ENCODE results near the gene NMRK2.

The NMRK2 gene

DNA sequence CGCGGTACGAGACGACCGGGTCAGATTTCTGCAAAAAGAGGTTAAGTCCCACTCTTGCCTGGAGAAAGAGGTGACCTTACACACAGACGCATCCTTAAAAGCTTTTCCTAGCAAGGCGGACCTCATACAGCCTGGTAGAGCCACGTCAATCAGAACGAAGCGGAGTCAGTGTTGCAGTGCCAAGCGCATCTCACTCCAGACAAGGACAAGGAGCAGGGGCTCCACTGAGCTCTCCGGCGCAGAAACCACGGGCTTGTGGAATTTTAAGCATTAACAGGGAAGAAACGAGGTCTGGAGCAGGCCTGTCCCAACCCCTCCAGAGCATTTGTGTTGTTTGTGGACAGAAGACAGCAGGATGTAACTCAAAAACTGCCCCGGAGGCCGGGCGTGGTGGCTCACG, 45.3 kb downstream of the NMRK2 start:
- H3K36me3 ChIP-seq (ENCODE audit: control insufficient read depth in 2 of 2, insufficient read depth in 2 of 2, low read length in 2 of 2) = peaks cover 68 to 72% of the 10 kb centered on the region in 2 donors
- H3K27me3 ChIP-seq (ENCODE audit: control insufficient read depth in 1 of 2, insufficient read depth in 2 of 2, low read length in 2 of 2) = no peaks in the 10 kb centered on the region
- H3K4me3 ChIP-seq (ENCODE audit: low read length in 2 of 2) = no peak overlapping the region
- no peaks in the 10 kb centered on the region for H3K9me3 ChIP-seq (ENCODE audit: control insufficient read depth in 2 of 2, low read length in 2 of 2)
- H3K27ac ChIP-seq (ENCODE audit: low read length) = no peak overlapping the region
- H3K9ac ChIP-seq (ENCODE audit: low read length in 2 of 2) = no peak overlapping the region
- H3K4me1 ChIP-seq (ENCODE audit: control insufficient read depth, insufficient read depth, low read length) = peaks cover 14% of the 10 kb centered on the region

DNA sequence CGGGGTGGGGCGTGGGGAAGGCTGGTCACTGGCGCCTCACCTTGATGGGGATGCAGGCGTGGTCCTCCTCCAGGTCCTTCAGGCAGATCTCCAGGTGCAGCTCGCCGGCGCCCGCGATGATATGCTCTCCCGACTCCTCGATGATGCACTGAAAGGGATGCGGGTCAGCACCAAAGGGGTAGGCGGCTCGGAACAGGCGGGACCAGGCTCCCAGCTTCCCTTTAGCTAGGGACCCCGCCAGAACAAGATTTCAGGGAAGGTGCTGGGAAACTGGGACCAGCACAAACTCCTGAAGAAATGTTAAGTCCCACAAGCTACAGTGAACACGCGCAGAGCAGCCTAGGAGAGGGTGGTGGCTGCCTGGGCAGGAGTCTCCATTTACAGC, 46.4 kb downstream of the NMRK2 start:
- H3K4me3 ChIP-seq (ENCODE audit: low read length in 2 of 2) = no peak overlapping the region
- peaks cover 25% of the 10 kb centered on the region for H3K4me1 ChIP-seq (ENCODE audit: control insufficient read depth, insufficient read depth, low read length)
- no peaks in the 10 kb centered on the region for H3K9me3 ChIP-seq (ENCODE audit: control insufficient read depth in 2 of 2, low read length in 2 of 2)
- H3K36me3 ChIP-seq (ENCODE audit: control insufficient read depth in 2 of 2, insufficient read depth in 2 of 2, low read length in 2 of 2) = peaks cover 75 to 84% of the 10 kb centered on the region in 2 donors
- H3K27ac ChIP-seq (ENCODE audit: low read length) = no peak overlapping the region
- no peaks in the 10 kb centered on the region for H3K27me3 ChIP-seq (ENCODE audit: control insufficient read depth in 1 of 2, insufficient read depth in 2 of 2, low read length in 2 of 2)
- no peak overlapping the region for H3K9ac ChIP-seq (ENCODE audit: low read length in 2 of 2)

DNA sequence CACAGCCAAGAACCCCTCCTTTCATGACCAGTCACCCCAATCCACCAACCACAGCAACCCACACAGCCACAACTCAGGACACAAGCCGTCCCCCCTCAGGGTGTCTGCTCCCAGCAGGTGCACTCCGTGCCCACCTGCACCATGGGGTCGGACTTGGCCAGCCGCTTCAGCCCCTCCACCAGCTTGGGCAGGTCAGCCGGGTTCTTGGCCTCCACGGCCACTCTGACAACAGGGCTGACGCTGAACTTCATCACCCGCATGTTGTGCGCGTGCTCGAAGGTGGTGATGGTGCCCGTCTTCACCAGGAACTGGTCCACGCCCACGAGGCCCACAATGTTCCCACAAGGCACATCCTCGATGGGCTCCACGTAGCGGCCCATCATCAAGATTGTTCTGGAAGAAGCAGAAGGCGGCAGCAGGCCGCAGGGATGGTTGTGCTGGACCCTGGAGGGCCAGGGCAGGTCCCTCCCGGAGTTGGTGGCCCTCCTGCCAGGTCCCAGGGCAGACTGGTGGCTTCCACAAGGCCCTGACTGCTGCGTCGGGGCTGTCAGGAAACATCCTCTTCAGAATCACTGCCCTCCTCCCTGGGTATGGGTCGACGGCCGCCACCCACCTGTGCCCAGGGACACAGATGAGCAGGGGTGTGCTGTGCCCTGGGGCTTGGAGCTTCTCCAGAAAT, 46.9 kb downstream of the NMRK2 start:
- Histone ChIP-seq H3K4me3 (ENCODE audit: low read length in 2 of 2) (no peak overlapping the region), H3K27ac (ENCODE audit: low read length) (no peak overlapping the region), H3K27me3 (ENCODE audit: control insufficient read depth in 1 of 2, insufficient read depth in 2 of 2, low read length in 2 of 2) (no peaks in the 10 kb centered on the region), H3K4me1 (ENCODE audit: control insufficient read depth, insufficient read depth, low read length) (peaks cover 29% of the 10 kb centered on the region), H3K9ac (ENCODE audit: low read length in 2 of 2) (no peak overlapping the region), H3K36me3 (ENCODE audit: control insufficient read depth in 2 of 2, insufficient read depth in 2 of 2, low read length in 2 of 2) (peaks cover 75 to 84% of the 10 kb centered on the region in 2 donors), H3K9me3 (ENCODE audit: control insufficient read depth in 2 of 2, low read length in 2 of 2) (no peaks in the 10 kb centered on the region)

DNA sequence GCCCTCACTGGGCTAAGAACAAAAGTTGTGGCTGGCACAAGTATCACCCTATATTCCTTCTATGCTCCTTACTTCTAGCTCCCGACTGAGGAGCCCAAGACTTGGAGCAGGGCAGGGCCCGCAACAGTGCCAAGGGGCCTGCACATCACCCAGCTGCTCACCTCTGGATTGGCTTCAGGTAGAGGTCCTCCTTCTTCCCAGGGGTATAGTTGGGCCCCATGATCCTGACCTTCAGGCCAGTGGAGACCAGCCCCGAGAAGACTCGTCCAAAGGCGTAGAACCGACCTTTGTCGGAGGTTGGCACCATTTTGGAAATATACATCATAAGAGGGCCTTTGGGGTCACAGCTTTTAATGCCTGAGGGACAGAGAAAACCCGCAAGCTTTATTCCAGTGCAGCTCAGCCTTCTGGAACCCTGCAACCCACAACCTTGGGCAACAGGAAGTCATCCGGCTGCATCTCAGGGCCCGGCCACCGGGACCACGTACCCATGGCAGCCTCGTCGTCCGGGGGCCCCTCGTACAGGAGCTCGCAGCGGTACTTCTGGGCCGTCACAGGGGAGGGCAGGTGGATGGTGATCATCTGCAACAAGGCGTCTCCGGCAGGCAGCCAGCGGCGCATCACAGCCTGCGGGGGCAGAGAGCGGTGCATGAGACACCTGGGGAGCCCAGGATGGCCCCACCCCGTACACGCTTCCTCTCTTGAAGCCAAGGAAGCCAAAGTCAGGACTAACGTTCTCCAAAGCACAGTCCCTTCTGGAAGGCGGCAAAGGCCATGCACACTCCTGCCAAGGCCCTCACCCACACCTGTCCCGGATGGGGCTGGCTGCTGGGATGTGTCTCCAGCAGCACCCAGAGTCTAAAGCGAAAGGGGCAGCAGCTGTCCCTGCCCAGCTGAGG, 47.7 kb downstream of the NMRK2 start:
- H3K27ac ChIP-seq (ENCODE audit: low read length) = peak overlapping the region; percentile 6
- H3K9me3 ChIP-seq (ENCODE audit: control insufficient read depth in 2 of 2, low read length in 2 of 2) = no peaks in the 10 kb centered on the region
- peaks cover 29% of the 10 kb centered on the region for H3K4me1 ChIP-seq (ENCODE audit: control insufficient read depth, insufficient read depth, low read length)
- no peak overlapping the region for H3K4me3 ChIP-seq (ENCODE audit: low read length in 2 of 2)
- H3K27me3 ChIP-seq (ENCODE audit: control insufficient read depth in 1 of 2, insufficient read depth in 2 of 2, low read length in 2 of 2) = no peaks in the 10 kb centered on the region
- H3K36me3 ChIP-seq (ENCODE audit: control insufficient read depth in 2 of 2, insufficient read depth in 2 of 2, low read length in 2 of 2) = peaks cover 74 to 78% of the 10 kb centered on the region in 2 donors
- H3K9ac ChIP-seq (ENCODE audit: low read length in 2 of 2) = no peak overlapping the region

DNA sequence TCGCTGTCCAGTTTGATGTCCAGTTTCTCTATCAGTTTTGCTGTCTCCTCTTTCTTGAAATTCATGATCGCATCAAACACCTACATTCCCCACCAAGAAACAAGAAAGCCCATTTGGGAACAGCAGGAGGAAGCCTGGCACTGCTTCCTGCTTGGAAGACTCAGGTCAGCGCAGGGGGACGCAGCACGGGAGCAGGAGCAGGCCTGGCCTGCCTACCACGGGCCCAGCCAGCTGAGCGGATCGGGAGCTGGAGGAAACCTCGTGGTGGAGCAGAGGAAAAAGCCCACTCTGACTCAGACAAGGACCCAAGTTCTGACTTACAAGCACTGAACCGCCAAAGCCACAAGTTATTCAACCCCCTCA, 48.5 kb downstream of the NMRK2 start:
- Histone ChIP-seq H3K4me3 (ENCODE audit: low read length in 2 of 2) (no peak overlapping the region), H3K27ac (ENCODE audit: low read length) (peak overlapping the region; percentile 6), H3K36me3 (ENCODE audit: control insufficient read depth in 2 of 2, insufficient read depth in 2 of 2, low read length in 2 of 2) (peaks cover 69 to 72% of the 10 kb centered on the region in 2 donors), H3K9ac (ENCODE audit: low read length in 2 of 2) (no peak overlapping the region), H3K27me3 (ENCODE audit: control insufficient read depth in 1 of 2, insufficient read depth in 2 of 2, low read length in 2 of 2) (no peaks in the 10 kb centered on the region), H3K4me1 (ENCODE audit: control insufficient read depth, insufficient read depth, low read length) (peaks cover 36% of the 10 kb centered on the region), H3K9me3 (ENCODE audit: control insufficient read depth in 2 of 2, low read length in 2 of 2) (no peaks in the 10 kb centered on the region)

DNA sequence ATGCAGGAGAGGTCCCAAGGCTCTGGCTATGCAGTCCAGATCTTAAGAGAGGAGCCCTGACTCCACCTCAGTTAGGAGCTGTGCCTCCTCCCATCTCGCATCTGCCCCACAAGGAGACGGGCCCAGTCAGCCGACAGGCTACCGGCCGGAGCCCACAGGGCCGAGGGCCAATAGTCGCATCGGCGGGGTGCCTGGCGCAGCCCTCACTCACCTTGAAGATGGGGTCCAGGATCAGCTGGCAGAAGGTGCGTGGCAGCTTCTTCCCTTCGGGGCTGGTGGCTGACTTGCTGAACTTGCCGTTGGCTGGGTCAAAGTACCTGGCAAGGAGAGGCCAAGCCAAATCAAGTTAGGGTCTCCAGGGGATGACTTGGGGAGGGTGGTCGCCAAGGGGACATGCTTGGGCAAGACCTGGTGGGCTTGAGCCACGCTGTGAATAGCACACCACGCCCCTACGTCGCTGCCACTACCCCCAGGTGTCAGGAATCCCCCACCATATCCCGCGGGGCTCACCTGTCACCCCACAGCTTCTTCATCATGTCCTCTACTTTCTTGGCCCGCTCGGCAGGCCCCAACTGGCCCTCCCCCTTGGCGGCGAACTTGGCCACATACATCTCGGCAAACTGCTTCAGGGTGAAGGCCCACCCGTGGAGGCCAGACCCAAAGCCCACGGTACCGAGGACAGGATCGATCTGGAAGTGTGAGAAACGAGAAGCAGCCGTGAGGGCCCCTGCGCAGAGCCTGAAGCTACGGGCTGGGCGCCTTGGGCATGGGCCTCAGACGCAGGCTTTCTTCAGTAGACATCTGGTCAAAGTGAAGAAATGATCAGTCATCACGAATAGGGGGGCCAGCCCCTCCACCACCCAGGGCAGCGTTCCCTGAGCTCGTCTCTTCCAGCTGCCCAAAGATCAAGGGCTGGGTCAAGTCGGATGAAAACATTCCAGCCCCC, 49.1 kb downstream of the NMRK2 start:
- no peak overlapping the region for H3K4me3 ChIP-seq (ENCODE audit: low read length in 2 of 2)
- no peaks in the 10 kb centered on the region for H3K27me3 ChIP-seq (ENCODE audit: control insufficient read depth in 1 of 2, insufficient read depth in 2 of 2, low read length in 2 of 2)
- H3K9me3 ChIP-seq (ENCODE audit: control insufficient read depth in 2 of 2, low read length in 2 of 2) = no peaks in the 10 kb centered on the region
- peak overlapping the region; percentile 31 for H3K27ac ChIP-seq (ENCODE audit: low read length)
- peaks cover 64 to 66% of the 10 kb centered on the region in 2 donors for H3K36me3 ChIP-seq (ENCODE audit: control insufficient read depth in 2 of 2, insufficient read depth in 2 of 2, low read length in 2 of 2)
- peak overlapping the region in 1 of 2 donors; percentile 2 for H3K9ac ChIP-seq (ENCODE audit: low read length in 2 of 2)
- H3K4me1 ChIP-seq (ENCODE audit: control insufficient read depth, insufficient read depth, low read length) = peaks cover 43% of the 10 kb centered on the region

DNA sequence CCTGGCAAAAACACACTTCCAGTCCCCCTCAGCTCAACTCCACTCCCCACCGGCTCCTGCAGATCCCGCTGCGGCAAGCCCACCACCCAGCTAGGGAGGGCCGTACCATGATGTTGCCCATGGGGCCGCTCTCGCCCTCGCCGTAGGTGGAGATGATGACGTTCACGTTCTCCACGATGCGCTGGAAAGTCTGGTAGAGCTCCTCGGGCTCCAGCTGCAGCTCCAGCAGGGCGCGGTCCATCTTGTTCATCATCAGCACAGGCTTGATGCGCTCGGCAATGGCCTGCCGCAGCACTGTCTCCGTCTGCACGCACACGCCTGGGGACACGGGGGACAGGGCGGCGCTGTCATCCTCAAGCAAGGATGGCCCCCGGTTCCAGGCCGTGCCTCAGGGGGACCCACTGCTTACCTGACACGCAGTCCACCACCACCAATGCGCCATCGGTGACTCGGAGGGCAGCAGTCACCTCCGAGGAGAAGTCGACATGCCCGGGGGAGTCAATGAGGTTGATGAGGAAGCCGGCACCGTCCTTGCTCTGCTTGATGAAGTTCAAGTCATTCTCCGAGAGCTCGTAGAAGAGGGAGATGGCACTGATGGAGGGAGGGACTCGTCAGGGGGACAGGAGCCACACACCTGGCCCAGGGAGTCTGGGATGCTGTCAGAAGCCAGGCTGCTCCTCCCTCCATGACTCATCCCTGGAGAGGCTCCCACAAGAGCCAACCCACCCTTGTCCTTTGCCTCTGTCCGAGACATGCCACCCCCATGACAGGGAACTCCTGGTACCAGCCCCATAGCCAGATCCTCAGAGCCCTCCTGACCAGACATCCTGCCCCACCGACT, 50.1 kb downstream of the NMRK2 start:
- peaks cover 54 to 57% of the 10 kb centered on the region in 2 donors for H3K36me3 ChIP-seq (ENCODE audit: control insufficient read depth in 2 of 2, insufficient read depth in 2 of 2, low read length in 2 of 2)
- H3K4me3 ChIP-seq (ENCODE audit: low read length in 2 of 2) = peak overlapping the region in 1 of 2 donors; percentile 95
- H3K27me3 ChIP-seq (ENCODE audit: control insufficient read depth in 1 of 2, insufficient read depth in 2 of 2, low read length in 2 of 2) = no peaks in the 10 kb centered on the region
- H3K27ac ChIP-seq (ENCODE audit: low read length) = peak overlapping the region; percentile 94
- peaks cover 47% of the 10 kb centered on the region for H3K4me1 ChIP-seq (ENCODE audit: control insufficient read depth, insufficient read depth, low read length)
- H3K9ac ChIP-seq (ENCODE audit: low read length in 2 of 2) = no peak overlapping the region
- no peaks in the 10 kb centered on the region for H3K9me3 ChIP-seq (ENCODE audit: control insufficient read depth in 2 of 2, low read length in 2 of 2)

DNA sequence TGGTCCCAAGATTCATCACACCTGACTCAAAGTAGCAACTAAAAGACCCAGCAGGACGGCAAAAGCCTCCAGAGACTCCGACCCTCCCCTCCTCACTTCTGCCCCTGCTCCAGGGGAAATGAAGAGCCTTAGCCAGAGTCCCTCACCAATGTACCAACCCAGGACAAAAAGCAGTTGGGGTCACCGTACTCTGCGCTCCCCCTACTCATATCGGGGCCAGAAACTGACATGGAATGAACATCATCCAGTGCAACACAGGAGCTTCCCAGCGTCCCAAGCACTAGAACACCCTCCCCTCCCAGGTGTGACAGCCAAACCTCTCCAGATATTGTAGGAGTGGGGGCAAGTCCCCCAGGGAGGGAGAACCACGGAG, 50.7 kb downstream of the NMRK2 start:
- Histone ChIP-seq H3K27ac (ENCODE audit: low read length) (peak overlapping the region; percentile 94), H3K4me1 (ENCODE audit: control insufficient read depth, insufficient read depth, low read length) (peaks cover 47% of the 10 kb centered on the region), H3K9ac (ENCODE audit: low read length in 2 of 2) (peak overlapping the region; percentile 93 to 96), H3K36me3 (ENCODE audit: control insufficient read depth in 2 of 2, insufficient read depth in 2 of 2, low read length in 2 of 2) (peaks cover 49 to 52% of the 10 kb centered on the region in 2 donors), H3K4me3 (ENCODE audit: low read length in 2 of 2) (peak overlapping the region; percentile 83 to 95), H3K9me3 (ENCODE audit: control insufficient read depth in 2 of 2, low read length in 2 of 2) (no peaks in the 10 kb centered on the region), H3K27me3 (ENCODE audit: control insufficient read depth in 1 of 2, insufficient read depth in 2 of 2, low read length in 2 of 2) (no peaks in the 10 kb centered on the region)

DNA sequence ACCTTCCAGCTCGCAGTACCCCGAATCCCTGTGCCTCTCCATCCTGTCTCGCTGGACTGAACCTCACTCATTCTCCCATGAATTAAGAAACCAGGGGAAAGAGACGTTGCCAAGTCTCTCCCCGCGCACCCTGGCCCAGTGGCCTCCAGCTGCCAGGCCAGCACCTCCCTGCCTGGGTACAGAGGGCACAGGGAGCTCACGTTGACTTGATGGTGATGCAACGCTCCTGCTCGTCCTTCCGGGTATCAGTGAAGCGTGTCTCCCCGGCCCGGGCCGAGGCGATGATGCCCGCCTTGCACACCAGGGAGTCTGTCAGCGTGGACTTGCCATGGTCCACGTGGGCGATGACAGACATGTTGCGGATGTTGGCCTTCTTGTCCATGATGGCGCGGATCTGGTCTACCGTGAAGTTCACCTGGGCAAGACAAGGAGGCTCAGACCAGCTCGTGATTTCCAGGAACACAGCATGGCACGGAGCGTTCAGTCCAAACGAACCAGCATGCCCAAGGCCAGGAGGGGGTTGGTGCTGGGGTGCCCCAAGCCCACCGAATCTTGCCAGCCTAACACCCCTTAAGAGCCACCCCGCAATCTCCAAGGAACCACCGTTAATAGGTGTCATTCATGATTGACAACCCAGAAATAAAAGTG, 51.2 kb downstream of the NMRK2 start:
- Histone ChIP-seq H3K27me3 (ENCODE audit: control insufficient read depth in 1 of 2, insufficient read depth in 2 of 2, low read length in 2 of 2) (no peaks in the 10 kb centered on the region), H3K27ac (ENCODE audit: low read length) (peak overlapping the region; percentile 94), H3K36me3 (ENCODE audit: control insufficient read depth in 2 of 2, insufficient read depth in 2 of 2, low read length in 2 of 2) (peaks cover 46 to 51% of the 10 kb centered on the region in 2 donors), H3K4me3 (ENCODE audit: low read length in 2 of 2) (peak overlapping the region; percentile 83 to 95), H3K9me3 (ENCODE audit: control insufficient read depth in 2 of 2, low read length in 2 of 2) (no peaks in the 10 kb centered on the region), H3K9ac (ENCODE audit: low read length in 2 of 2) (peak overlapping the region; percentile 93 to 96), H3K4me1 (ENCODE audit: control insufficient read depth, insufficient read depth, low read length) (peaks cover 47% of the 10 kb centered on the region)
